Measurements from ENCODE around the gene WFIKKN2. TPM values are rescaled to one million over a fixed set of nuclear protein-coding genes. Genes with fewer than 3 reads are reported as not detected.

Gene WFIKKN2
- total RNA-seq, 4 donors from 2014 or later: 0.08 TPM; not detected in 3

DNA sequence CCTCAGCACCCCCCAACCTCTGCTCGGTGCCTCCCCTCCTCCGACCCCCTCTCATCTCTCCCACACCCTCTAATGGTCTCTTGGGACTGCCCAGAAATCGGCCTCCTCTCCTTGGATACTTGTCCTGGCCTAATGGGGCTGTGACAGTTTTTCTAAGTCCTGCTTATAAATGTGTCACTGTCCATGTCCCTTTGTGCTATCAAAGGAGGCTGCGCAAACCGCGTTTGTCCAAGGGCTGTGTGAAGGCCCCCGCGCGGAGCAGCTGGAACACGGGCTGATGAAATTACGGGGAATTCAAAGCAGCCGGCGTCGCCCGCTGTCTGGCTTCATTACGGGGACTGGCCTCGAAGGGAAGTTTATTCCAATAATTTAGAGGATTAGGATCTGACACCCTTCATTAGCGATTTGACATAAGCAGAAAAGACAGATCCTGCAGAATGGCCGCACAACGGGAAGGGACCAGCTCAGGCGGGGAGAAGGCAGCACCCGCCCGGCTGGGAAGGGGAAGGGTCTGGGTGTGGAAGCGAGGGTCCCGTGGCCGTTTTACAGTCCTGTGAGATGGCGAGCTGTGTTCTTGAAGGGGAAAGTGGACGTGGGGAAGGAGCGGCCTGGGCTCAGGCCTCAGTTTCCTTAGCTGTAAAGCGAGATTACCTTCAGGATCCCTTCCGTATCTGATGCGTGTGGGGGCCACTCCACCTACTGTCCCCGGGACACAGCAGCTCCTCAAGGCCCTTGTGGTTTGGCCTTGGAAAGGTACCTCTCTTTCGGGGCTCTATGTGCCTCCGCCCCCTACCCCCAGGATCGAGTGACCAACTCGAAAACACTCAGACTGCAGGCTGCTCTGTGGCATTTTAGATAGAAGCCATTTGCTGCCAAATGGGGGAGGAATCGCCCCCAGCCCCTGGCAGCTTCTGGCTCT is 1.6 kb upstream of the WFIKKN2 start:
- H3K36me3 ChIP-seq: no peaks in the 10 kb centered on the region
- intact Hi-C loops (cut with DNase I): no loop called here

DNA sequence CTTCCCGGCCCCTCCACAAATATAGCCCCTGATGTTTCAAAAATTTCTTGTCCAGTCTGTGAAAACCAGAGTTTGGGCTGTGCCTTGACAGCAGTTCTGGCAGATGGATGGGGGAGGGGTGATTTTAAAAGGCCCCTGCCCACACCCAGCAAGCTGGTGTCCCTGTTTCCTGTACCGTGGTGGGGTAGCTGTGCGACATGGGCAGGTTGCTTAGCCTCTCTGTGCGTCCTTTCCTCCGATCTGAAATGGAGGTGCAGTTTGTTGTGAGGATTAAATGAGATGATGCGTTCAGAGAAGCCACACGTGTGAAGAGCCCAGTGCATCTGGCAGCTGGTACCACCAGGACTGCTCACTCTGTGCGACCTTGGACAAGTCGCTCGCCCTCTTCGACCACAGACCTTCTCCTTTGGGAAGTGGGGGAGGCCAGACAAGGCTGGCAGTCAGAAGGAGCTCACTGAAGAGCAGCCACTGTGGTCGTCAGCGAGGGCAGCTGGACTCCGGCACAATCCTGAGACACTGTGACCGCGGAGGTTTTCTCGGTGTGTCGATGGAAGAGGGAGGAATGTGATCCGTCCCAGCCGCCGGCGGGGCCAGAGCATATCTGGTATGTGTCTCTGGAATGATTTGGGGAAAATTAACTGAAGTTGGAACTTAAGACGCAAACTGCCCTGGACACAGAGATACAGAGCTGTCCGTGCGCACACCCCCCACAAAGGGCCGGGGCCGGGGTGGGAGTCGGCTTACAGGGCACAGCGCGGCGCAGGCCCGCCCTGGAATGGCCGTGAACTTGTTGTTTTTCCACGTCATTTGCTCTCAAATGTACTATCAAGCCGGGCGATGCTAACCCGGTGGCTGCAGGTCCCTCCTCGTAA is 721 bp upstream of the WFIKKN2 start:
- H3K4me3 ChIP-seq: peak overlapping the region in 3 of 4 donors; percentile 9 to 45 (median 22)
- WGBS, 2 donors: 63 to 75% methylated on average over 5 to 37 of the region's 38 CpGs
- intact Hi-C loops (cut with DNase I): no loop called here
- DNase-seq: no peak
- peaks cover 0 to 35% (median 0%) of the 10 kb centered on the region in 3 donors for H3K4me1 ChIP-seq
- no peak overlapping the region for H3K27ac ChIP-seq
- peaks cover 0 to 24% (median 0%) of the 10 kb centered on the region in 4 donors for H3K27me3 ChIP-seq
- TF ChIP-seq POLR2A (IDR thresholded peaks at IDR 0.05): no peak
- no peak for TF ChIP-seq CTCF (IDR thresholded peaks at IDR 0.05)
- H3K9me3 ChIP-seq: no peaks in the 10 kb centered on the region
- no peaks in the 10 kb centered on the region for H3K36me3 ChIP-seq

More for the DNA sequence above, 1.6 kb upstream of the WFIKKN2 start:
- no peak overlapping the region for H3K27ac ChIP-seq
- H3K4me1 ChIP-seq: peaks cover 0 to 35% (median 0%) of the 10 kb centered on the region in 3 donors
- no peak for DNase-seq
- H3K4me3 ChIP-seq: no peak overlapping the region
- peaks cover 0 to 24% (median 0%) of the 10 kb centered on the region in 4 donors for H3K27me3 ChIP-seq
- TF ChIP-seq CTCF (IDR thresholded peaks at IDR 0.05): no peak
- TF ChIP-seq POLR2A (IDR thresholded peaks at IDR 0.05): no peak
- H3K9me3 ChIP-seq: no peaks in the 10 kb centered on the region
- WGBS, 2 donors: 86 to 87% methylated on average over 20 to 34 of the region's 38 CpGs

- intact Hi-C loops (cut with DNase I): no loop called here
- Histone ChIP-seq H3K27ac (no peak overlapping the region), H3K9me3 (no peaks in the 10 kb centered on the region), H3K4me1 (peaks cover 0 to 22% (median 0%) of the 10 kb centered on the region in 3 donors), H3K4me3 (no peak overlapping the region), H3K36me3 (no peaks in the 10 kb centered on the region), H3K27me3 (peaks cover 0 to 24% (median 0%) of the 10 kb centered on the region in 4 donors)
- no peak for DNase-seq
- TF ChIP-seq POLR2A (IDR thresholded peaks at IDR 0.05): no peak
- no peak for TF ChIP-seq CTCF (IDR thresholded peaks at IDR 0.05)
- WGBS, 2 donors: 82 to 100% methylated on average over 5 to 8 of the region's 11 CpGs
Measured at GRCh38 chr17:50836826-50837225, 1.4 kb downstream of the WFIKKN2 start.

- Histone ChIP-seq H3K27ac (no peak overlapping the region), H3K36me3 (no peaks in the 10 kb centered on the region), H3K27me3 (peaks cover 0 to 24% (median 0%) of the 10 kb centered on the region in 4 donors), H3K9me3 (no peaks in the 10 kb centered on the region), H3K4me1 (peaks cover 0 to 21% (median 0%) of the 10 kb centered on the region in 3 donors), H3K4me3 (no peak overlapping the region)
- WGBS, 2 donors: 100% methylated on average over 1 of the region's 7 CpGs; no CpG with 5 or more reads in 1 of the 2 donors
- DNase-seq: no peak
- TF ChIP-seq CTCF (IDR thresholded peaks at IDR 0.05) (no peak), POLR2A (IDR thresholded peaks at IDR 0.05) (no peak)
- intact Hi-C loops (cut with DNase I): no loop called here
Measured at GRCh38 chr17:50837286-50837979, 2.0 kb downstream of the WFIKKN2 start.
